Measurements from ENCODE around the gene MERTK.
"Not testable (repeated sequence)": the region's sequence is repeated elsewhere in the genome, so short reads cannot be mapped to it uniquely, and the experiment has no call there.

MERTK gene

DNA sequence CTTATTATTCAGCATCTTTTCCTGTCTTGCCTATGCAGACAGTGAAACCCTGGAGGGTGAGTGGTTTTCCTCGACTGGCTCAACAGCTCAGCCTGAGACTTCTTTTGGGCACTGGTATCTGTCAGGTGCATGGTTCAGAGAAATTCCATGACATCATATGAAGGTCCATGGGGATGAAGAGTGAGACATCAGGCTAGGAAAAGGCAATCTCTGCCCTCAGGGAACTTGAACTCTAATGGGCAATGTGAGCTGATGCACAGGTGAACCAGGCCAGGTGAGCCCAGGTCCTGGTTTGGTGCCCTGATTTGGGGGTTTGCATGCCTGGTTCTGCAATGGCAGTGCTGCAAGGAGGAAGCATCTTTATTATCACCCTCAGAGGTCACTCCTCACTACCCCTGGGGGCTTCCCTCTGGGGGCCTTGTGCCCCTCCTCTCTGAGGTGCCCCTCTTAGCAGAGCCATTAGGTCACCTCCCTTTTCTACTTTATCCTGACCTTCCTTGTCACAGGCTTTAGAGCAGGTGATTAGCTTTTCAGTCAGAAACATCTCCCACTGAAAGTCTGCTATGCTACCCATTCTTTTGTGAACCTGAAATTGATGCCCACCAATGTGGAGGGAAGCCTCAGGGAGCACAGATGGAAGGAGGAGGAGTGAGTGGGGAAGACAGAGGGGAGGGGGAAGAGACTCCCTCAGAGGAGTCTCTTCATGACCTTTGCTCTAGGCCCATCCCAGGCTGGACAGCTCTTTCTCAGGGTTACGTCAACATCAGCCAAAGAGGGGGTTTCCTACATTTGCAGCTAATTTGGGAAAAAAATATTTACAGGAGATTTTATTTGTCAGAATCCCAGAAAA lies 47.3 kb downstream of the MERTK start:
- DNase-seq (ENCODE audit: low read depth, low spot score), result no peak

DNA sequence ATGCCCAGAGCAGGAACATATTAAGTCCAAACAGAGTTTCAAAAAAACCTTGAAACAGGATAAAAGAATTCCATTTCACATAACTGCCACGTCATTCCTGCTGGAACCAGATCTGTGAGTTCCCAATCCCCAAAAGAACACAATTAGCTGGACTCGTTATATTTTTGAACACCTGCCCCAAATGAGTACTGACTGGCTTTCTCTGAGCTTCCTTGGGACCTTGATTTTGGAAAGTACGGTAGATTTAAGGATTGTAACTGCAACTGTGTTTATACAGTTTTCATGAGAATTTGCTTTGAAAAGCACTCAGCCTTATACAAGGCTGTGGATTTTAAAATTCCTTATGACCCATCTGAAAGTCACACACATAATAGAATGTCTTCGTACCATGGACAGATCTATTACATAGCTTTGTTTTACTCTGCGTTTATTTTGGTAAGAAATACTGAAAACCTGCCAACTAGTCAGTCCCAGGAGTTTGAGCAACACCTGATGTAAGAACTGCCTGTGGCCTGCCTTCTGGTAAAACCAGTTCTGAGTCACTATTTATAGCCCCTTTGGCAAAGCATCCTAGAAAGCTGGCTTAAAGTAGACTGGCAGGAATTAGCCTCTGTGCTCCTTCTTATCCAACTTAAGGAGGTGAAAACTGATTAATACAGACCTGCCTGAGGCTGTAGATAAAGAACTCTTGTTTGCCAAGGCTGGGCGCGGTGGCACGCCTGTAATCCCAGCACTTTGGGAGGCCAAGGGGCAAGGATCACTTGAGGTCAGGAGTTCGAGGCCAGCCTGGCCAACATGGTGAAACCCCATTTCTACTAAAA lies 48.1 kb downstream of the MERTK start:
- DNase-seq (ENCODE audit: low read depth, low spot score), result peak; percentile 66

DNA sequence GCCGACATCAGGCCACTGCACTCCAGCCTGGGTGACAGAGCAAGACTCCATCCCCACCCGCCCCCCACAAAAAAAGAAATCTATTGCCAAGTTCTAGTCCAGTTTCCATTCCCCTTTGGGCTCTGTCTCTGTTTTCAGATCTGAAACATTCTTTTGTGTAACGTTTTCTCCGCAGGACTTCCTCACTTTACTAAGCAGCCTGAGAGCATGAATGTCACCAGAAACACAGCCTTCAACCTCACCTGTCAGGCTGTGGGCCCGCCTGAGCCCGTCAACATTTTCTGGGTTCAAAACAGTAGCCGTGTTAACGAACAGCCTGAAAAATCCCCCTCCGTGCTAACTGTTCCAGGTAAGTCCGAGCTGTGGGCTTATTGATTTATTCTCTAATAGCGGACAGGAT lies 48.8 kb downstream of the MERTK start:
- DNase-seq (ENCODE audit: low read depth, low spot score), result no peak

DNA sequence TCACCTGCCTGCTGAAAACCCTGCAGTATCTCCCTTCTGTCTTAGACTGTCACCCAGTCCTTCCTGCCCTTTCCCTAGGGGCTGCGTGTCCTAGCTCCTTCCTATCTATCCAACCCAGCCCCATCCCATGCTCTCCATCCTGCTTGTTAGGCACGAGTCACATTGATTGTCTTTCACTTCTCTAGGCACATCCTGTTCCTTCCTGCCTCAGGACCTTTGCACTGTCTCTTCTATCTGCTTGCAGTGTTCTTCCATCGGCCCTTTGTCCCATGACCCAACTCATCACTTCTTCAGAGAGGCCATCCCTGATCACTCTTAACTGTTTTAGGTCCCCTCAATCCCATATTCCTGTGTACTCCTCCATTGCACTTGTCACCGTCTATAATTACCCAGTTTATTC lies 50.4 kb downstream of the MERTK start:
- DNase-seq (ENCODE audit: low read depth, low spot score), result no peak

DNA sequence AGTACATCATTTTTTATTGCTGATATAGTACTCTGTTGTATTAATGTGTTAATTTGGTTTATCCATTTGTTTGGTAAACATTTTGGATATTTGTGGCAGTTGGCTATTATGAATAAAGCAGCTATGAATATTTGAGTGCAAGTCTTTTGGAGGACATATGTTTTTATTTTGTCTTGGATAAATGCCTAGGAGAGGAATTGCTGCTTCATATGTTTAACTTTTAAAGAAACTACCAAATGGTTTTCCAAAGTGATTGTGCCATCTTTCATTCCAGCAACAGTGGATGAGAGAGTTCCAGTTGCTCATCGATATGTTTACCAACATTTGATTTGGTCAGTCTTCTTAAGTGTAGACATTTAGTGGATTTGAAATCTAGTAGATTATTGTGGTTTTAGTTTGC lies 51.8 kb downstream of the MERTK start:
- DNase-seq (ENCODE audit: low read depth, low spot score), result no peak

DNA sequence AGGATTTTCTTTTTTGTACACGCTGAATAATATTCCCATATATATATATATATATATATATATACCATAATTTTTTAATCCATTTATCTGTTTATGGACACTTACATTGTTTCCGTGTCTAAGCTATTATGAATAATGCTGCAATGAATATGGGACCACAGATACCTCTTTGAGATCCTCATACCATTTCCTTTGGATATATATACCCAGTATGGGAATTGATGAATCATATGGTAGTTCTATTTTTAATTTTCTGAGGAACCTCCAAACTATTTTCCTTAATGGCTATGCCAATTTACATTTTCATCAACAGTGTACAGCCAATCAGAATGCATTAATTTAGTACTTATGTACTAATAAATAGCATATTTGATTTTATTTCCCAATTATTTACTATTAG lies 53.1 kb downstream of the MERTK start:
- DNase-seq (ENCODE audit: low read depth, low spot score), result no peak

DNA sequence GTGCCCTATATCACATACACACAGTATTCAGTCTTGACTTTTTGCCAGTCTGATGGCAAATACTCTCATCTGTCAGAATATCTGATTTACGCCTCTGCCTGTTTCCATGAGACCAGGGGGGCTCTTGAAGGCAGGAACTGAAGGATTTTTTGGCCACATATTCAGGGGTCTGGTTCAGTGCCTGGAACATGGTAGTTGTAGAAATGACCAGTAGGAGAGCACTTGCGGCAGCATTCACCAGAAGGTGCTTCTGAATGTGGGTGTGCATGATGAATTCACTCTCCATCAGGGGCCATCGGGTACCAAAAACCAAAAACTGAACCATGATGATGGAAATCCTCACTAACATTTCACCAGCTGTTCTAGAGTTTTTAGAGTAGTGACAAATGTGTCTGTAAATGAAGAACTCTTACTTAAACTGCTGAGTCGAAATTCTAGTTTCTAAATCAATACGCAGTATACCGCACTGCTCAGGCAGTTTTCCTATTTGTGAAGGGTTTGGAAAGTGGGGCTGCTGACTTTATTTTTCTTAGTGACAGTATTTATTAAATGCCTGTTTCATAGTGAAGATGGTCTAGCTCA lies 54.6 kb downstream of the MERTK start:
- DNase-seq (ENCODE audit: low read depth, low spot score), result no peak

DNA sequence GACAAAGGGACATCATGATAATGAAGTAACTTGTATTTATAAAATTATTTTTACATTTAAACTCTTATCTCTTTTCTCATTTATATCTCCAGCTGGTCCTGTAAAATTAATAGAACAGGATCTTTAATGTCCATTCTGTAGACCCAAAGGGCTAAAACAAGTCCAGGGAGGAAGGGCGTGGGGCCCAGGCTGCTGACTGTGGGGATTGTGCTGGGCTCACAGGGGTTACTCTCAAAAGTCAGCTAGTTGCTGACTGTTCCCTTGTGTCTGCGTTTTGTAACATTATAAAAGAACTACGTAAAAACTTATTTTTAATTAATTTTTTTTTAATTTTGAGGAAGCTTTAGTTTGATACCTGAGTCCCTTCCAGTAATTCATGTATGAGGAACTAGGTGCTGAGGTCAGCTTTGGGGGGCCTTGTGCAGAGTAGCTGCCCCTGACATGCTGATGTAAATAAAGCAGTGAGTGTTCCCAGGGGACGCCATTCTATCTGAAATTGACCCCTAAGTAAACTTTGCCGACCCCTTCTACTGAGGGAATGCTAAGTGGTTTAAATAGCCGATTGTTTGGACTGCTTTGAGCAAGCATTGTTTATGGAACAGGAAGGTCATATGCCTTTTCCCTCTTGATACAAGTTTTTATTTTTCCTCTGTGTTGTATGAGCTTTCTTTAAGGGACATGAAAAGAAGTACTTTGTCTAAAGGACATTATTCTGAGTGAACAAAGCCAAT lies 56.4 kb downstream of the MERTK start:
- DNase-seq (ENCODE audit: low read depth, low spot score), result no peak

DNA sequence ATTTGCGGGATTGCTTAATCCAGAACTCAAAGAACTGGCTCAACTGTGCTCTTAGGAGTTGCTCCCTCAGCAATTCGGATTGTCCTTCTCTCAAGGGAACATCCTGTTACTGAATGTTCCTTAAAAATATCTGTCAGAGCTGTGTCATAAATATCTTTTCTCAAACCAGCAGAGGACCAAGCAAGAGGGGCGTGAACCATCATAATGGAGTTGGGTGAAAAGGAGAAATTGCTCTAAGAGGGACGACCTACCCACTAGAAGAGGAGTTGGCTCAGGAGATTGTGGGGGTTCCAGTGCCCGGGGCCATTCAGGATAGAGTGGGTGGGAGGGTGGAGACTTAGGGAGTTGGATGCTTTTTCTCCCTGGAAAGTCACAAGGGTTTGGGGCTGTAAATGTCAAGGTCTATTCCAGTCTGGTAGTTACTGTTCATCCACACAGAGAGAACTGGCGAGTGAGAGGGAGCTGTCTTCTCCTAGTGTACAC lies 59.5 kb downstream of the MERTK start:
- no peak for DNase-seq (ENCODE audit: low read depth, low spot score)

DNA sequence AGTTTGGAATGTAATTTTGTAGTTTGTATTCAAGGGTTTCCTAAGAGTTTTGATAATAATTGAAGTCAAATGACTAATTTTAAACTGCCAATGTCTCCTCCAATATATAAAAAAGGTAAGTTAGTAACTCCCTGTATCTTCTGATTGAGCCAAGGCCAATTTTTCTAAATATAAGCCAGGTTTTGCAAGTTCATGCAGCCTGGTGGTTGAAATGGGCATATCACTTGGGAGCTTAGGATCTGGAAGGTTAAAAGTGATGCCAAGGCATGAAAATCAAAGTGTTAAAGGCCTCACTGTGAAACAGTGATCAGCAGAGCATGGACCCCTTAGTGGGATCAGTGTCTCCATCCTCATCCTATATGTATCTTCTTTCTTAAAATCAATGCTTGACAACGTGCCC lies 60.5 kb downstream of the MERTK start:
- DNase-seq (ENCODE audit: low read depth, low spot score), result no peak

DNA sequence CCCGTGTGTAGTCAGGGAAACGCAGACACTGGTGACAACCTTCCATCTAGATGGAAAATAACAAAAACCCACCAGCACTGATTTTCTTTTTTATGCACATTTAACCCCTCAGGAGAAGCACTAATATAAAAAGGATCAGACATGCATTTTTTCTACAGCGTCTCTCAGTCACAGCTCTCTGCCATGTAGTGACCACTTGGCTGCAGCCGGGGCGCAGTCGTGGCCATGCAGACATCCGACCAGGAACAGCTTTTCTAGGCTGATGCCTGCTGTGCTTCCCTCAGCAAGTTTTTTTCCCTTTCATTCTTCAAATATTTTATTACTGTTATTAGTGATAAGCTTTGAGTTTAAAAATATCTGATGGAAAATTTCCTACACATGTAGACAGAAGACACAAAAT lies 63.3 kb downstream of the MERTK start:
- no peak for DNase-seq (ENCODE audit: low read depth, low spot score)

DNA sequence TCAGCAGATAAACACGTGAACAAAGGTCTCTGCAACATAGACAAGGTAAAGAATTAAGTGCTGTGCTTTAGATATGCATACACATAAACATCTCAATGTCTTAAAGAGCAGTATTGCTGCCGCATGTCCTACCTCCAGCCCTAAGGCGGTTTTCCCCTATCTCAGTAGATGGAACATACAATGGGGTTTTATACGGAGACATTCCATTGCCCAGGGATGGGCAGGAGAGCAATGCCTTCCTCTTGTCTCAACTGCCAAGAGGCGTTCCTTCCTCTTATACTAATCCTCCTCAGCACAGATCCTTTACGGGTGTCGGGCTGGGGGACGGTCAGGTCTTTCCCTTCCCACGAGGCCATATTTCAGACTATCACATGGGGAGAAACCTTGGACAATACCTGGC lies 64.7 kb downstream of the MERTK start:
- DNase-seq (ENCODE audit: low read depth, low spot score), result peak; percentile 44

DNA sequence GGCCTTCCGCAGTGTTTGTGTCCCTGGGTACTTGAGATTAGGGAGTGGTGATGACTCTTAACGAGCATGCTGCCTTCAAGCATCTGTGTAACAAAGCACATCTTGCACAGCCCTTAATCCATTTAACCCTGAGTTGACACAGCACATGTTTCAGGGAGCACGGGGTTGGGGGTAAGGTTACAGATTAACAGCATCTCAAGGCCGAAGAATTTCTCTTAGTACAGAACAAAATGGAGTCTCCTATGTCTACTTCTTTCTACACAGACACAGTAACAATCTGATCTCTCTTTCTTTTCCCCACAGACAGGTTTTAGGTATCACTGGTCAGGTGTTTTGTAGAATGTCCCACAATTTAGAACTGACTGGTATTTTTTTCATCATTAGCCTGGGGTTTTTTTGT lies 65.1 kb downstream of the MERTK start:
- DNase-seq (ENCODE audit: low read depth, low spot score), result not testable (repeated sequence)

DNA sequence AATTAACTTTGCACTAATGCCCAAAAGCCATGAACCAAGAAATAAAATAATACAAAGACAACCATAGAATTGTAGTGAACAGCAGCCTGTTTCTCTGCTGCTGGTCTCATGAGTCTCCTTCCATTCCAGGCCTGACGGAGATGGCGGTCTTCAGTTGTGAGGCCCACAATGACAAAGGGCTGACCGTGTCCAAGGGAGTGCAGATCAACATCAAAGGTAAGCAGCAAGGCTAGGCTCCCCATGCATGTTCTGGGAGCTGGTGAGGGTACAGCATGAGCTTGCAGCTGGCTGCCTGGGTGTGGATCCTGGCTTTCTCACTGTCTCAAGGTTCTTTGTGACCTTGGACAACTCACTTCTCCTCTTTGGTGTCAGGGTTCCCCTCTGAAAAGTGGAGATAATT lies 66.7 kb downstream of the MERTK start:
- DNase-seq (ENCODE audit: low read depth, low spot score), result no peak

DNA sequence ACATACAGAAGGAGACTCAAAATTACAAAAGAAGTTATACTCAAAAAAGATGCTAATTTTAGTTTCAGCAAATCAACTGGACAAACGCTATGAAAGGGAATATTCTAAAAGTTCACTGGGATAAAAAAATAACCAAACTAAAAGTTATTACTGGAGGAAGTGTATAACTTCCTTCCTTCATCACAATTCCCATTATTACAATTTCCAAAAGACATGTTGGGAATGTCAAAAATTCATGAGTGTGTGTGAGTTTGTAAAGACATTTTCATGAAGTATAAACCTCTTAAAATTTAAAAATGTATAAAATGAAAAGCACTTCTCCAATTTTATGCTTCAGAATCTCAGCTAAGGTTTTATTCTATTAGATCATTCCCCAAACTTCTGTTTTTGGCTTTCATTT lies 67.8 kb downstream of the MERTK start:
- no peak for DNase-seq (ENCODE audit: low read depth, low spot score)

DNA sequence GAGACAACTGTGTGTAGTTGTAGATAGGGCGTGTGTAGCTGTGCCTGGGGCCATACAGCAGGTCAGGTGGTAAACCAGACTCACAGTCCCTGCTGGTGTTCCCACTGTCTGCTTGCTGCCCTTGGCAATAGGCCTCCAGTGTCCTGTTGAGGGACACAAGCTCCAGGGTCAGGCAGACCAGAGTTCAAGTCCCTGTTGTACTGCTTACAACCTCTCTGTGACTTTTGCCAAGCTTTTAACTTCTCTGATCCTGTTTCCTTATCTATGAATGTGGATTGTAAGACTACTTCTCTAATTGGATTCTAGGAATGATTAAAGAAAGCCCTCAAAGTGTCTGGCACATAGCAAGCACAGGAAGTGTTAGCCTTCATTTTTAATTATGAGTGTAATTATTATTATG lies 68.6 kb downstream of the MERTK start:
- peak; percentile 44 for DNase-seq (ENCODE audit: low read depth, low spot score)

DNA sequence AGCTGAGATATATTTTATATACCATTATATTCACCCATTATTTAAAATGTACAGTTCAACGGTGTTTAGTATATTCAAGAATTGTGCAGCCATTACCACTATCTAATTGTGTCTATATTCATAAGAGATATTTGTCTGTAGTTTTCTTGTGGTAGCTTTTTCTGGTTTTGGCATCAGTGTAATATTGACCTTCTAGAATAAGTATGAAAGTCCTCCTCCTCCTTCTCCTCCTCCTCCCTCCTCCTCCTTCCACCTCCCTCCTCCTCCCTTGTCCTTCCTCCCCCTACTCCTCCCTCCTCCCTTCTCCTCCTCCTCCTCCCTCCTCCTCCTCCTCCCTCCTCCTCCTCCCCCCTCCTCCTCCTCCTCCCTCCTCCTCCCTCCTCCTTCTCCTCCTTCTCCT lies 72.0 kb downstream of the MERTK start:
- no peak for DNase-seq (ENCODE audit: low read depth, low spot score)

DNA sequence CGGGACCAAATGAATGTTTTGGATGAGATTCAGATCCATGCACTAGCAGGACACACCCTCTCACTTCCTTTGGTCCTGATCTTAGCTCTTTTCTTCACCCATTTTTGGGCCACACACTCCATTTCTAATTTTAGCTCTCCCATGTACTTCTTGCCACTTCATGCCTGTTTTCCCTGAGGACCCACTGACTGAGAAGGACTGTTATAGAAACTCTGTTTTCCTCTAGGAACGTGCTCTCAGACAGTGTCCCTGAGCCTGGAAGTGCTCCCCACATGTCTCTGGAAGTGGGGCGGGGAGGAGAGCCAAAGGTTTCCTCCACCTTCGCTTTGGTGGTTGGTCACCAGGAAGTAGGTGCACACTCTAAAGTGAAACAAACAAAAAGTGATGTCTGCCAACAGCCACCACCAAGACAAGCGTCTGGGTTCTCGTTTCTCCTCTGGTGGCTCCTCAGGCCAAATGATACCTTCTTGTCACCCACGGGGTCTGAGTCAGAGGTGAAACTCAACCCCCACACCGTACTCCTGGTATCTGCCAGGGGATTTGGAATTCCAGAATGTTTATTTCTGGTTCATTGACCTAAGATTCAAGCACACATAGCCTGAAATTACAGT lies 74.7 kb downstream of the MERTK start:
- DNase-seq (ENCODE audit: low read depth, low spot score), result no peak

DNA sequence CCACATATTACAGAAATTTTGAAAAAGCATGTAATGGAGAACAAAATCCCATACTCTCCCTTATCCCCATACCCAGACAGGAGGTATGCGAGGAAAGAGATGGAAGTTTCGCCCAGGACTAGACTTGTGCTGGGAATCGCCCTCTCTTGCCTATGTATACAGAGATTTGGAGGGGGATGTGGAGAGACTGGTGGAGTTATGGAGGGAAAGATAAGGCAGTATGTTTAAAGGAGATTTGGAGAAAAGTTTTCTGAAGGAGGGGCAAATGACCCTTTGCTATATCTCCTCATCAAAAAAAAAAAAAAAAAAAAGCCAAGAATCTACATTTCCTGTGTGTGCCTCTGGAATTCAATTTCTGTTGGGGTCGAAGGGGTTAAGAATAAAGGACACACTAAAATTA lies 75.3 kb downstream of the MERTK start:
- no peak for DNase-seq (ENCODE audit: low read depth, low spot score)

DNA sequence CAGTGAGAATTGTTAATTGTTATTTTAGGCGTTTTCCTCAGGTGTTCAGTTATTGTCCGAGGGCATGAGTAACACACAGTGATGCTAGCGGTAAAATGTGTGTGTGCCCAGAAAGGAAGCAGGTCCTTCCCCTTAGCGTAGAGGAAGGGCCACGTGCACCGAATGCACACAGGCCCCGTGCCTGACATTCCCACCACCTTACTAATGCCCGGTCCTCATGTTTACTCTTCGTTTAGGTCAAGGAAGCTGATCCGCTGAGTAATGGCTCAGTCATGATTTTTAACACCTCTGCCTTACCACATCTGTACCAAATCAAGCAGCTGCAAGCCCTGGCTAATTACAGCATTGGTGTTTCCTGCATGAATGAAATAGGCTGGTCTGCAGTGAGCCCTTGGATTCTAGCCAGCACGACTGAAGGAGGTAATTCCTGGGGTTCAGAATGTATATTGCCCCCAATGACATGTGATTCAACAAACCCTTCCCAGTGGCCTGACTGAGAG lies 76.7 kb downstream of the MERTK start:
- peak; percentile 45 for DNase-seq (ENCODE audit: low read depth, low spot score)

DNA sequence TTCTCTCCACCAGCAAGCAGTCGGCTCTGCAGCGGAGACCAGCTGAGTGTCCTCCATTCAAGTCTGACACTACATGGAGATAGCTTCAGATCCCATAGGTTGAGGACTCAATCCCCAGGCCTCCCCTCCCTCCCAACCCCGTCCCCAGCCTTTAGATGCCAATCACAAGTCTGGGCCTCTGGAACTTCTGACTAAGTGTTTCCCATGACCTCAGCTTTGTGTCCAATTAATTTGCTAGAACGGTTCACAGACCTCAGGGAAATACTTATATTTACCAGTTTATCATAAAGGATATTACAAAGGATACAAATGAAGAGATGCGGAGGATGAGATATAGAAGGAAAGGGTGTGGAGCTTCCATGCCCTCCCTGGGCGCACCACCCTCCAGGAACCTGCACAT lies 77.4 kb downstream of the MERTK start:
- DNase-seq (ENCODE audit: low read depth, low spot score), result no peak

Data from ELF-1 (cell line).